GM18507 (cell line): ENCODE measurements around the gene POLR1A.

Experiments used
- DNase-seq: peaks from one replicate; pipeline ENCODE4 v3.0.0; 2011; ENCODE audit warnings: low read depth; ENCODE audit not compliant: insufficient read length; ENCODE audit errors: extremely low spot score
- FAIRE-seq: peaks from 2 replicates; lab custom pipeline; 2011; peaks lifted over from hg19 to GRCh38; lab: Jason Lieb, UNC

The POLR1A gene

DNA sequence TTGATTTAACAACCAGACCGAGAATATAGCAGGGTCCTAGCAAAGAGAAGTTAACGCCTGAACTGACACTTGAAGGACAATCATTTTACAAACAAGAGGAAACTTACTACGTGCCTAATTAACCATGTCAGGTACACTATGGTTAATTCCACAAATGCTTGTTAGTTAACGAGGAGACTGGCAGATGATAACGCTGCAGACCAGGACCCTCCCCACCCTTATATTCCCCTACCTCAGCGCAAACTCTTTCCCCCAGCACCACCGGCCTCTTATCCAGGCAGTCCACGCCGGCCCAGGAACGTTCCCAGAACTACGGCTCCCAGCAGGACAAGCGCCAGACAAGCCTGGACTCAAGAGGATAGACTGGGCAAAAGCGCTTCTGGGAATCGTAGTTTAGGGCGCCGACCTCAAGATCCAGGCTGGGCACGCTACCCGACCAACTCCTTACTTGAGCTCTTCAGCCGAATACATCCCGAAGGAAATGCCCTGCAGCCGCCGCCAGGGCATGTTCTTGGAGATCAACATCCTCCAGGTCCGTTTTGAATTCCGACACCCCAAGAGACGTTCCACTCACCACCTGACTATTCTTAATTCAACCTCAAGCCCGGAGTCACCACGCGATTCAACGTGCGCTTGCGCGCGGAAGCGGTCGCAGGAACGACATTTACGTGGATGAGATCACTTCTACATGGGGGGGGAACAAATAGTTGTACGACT, at the start of gene POLR1A:
TSS of gene POLR1A (minus strand) at position 635 of the 717 bp plus-strand sequence. CDS start at position 525, 110 bp downstream.
- FAIRE-seq = no peak
- peak; percentile 40 for DNase-seq

DNA sequence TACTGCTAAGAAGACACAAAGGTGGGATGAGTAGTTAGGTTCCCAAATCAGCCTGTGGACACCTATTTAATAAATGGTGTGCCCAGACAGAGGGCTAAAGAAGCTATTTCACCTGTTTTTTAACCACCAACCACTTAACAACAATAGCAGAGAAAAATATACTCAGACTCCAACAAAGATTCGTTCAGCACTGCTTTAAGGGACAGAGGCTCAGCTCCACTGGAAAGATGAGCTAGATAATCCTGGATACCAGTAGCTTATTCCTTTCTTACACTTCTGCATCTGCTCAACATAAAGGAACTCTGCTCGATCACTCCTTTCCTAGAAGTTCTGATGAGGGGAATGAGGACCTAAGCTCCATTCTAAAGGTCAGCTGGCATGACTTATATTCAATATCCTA, 44.8 kb upstream of the POLR1A start:
- FAIRE-seq = no peak
- DNase-seq = no peak

DNA sequence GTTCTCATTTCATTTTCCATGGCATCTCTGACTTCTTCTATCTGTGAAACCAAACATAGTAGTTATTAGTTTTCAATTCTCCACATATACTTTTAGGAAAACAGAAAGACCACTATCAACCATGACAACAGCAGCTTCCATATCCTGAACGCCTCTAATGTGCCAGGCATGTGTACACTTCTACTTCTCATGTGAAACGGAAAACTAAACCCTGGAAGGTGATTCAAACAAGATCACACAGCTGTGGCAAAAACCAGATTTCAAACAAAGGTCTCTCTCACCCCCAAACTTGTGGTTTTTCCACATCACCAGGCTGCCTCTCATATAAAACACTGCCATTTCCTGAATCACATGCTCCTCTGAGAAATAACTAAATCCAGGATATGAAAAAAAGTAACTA, 42.1 kb upstream of the POLR1A start:
- no peak for DNase-seq
- no peak for FAIRE-seq

DNA sequence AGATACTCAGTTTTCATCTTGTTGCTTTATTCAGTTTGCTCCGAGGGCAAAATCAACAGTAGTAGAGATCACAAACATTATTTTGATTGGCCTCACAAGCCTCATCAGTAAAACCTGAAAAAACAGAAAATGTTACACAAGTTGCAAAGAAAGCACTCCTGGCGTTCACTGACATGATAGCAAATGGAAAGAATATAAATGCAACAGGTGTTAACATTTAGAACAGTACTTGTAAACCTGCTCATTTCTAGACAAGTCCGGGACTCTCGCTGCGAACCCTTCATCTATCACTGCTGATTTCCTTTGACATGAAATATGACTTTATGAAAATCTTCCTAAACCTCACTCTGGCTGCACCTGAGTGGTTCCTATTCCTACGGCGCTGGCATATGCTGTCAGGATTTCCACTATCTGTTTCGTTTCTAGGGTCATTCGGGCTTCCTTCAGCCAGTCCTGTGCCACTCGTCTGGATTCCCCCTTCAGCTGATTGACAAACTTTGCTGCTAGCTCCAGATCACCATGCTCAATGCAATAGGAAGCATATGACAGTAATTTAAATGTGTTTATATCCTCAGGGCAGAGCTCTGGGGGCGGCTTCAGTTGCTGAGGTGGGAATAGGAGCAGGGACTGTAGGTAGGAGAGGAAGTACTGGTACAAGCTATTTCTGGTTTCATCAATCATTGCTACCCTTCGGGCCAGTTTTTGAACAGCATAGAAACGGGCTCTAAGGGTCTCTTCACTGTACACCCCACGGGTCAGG, 38.4 kb upstream of the POLR1A start:
- DNase-seq = no peak
- FAIRE-seq = no peak

DNA sequence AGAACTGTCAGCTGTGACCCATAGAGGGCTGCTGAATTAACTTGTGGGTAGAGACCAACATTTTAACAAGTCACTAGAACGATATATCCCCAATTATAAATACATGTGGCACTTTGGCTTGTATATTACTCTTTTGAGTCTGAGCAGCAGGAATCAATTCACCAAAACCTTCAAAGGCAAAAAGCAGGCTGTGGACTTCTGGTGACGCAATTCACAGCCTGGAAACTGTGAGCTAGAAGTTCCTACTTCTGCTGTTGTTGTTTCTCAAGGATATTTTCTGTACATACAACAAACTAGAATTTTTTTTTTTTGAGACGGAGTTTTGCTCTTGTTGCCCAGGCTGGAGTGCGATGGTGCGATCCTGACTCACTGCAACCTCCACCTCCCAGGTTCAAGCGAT, 37.6 kb upstream of the POLR1A start:
- no peak for DNase-seq
- FAIRE-seq = no peak

DNA sequence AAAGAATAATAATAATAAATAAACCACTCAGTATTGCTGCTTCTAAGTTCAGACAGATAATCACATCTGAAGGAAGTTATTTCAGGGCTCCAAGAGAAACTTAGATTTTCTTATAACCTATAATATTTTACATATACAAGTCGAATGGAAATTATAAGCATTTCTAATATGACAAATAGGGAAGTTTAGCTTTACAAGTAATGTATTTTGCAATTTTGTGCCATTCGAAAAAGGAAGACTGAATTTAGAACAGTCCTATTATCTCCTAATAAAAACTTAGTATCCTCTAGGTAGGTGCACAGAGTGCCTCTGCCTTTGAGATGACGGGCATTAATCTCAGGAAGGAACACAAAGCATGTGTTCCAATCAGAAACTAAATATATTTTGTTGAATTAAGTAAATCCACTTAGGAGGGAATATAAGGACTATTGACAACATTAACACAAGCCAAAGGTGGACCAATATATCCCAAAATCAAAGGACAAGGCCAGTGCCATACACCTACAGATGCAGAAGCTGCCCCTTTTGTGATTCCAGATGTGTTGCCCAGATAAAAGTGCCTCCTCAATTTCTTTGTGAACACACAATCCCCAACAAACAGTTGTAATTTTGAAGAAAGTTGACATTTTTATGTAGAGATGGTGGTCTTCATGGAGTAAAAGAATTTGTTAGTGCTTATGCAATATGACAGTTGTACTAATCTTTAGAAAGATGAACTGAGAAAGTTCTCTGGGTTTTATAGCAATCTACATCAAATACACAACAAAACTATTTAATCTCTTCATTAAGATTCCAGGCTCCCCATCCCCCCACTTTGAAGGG, 37.0 kb upstream of the POLR1A start:
- FAIRE-seq = no peak
- DNase-seq = no peak

DNA sequence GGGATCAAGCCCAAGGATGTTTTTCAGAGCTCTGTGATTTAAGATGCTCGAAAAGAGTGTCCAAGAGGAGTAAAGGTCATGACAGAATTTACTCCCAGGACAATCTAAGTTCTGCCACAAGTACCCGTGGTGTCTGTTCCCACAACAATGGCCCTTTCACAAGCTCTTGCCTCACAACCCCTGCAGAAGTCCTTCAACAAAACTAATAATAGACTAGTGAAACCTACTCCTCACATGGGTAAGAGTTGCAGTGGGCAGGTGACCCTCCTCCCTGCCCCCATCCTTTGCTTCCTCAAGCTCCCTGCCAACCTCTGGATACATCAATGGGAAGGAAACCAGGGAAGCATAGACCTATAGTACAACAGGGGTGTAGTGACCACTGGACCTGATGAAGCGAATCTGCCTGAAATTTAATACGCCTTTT, 35.3 kb upstream of the POLR1A start:
- DNase-seq = no peak
- no peak for FAIRE-seq

DNA sequence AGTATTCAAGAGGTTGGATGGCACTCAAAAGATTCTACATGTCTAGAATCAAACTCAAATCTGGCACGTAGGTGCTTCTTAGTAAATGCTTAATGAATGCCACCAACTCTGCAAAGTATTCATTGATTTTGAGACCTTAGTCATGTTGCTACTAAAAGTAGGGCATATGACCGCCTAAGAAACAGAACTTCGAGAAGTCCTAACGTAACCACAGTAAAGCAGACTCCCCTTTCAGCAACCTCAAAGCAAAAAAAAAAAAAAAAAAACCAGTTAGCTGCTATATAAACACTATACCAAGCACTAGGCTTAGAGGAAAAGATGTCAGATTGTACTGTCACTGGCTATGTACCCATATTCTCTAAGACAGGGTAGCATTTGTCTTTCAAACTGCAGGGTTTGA, 34.3 kb upstream of the POLR1A start:
- DNase-seq (no peak), FAIRE-seq (no peak)

DNA sequence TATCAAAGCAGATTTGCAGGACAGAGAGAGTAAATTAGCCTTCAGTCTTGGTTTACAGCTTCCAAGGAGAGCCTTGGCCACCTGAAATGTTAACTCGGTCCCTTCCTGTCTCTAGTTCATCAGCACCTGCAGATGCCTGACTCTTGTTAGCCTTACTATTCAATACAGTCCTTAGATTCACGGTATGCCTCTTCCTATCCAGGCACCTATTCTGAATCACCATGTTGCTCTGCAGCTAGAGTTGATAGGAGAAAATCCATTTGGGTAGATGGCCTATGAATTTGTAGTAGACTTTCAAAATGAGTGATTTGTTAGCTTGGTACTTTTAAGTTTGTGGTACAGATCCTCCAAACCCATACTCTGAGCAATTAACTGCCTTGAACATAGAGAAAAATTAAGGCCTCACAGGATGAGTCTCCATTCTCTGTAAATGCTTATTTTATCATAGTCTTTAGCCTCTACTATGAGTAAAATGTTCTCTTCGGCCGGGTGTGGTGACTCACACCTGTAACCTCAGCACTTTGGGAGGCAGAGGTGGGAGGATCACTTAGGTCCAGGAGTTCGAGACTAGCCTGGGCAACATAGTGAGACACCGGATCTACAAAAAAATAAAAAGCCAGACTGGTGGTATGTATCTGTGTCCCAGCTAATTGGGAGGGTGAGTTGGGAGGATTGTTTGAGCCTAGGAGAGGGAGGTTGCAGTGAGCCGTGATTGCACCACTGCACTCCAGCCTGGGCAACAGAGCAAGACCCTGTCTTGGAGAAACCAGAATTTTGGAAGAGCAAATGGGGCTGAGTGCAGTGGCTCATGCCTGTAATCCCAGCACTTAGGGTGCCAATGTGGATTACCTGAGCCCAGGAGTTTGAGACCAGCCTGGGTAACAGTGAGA, 33.3 kb upstream of the POLR1A start:
- FAIRE-seq (no peak), DNase-seq (no peak)

DNA sequence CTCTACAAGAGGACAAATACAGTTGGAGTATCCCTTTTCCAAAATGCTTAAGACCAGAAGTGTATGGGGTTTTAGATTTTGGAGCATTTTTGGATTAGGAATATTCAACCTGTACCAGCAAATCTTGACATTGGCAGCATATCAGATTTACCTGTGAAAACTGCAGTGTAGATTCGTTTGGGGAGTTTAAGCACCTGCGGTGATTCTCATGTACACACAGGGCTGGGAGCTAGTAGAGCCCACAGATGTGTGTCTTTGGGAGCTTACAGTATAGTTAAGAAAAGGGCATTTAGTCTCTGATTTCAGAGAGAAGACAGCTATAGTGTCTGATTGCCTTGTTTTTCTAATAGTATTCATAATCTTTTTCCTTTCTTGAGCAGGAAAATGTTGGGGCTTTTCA, 30.5 kb upstream of the POLR1A start:
- no peak for FAIRE-seq

DNA sequence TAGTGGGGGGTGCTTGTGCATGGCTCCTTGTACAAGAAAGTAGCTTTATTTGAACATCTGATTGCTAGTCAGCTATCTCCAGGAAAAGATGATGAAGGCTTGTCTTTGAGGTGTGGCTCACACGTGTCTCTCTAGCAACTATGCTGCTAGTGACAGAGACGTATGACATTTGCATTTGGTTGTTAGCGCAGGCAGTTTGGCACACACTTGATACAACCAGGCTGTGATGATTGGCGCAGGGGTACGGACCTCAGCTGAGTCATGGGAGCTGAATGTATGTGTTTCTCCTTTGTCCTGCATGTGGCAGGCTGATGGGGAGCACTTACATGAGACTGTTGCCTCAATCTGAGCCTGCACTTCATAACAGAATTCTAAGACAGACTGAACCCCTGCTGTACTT, 30.0 kb upstream of the POLR1A start:
- FAIRE-seq = no peak

More for the DNA sequence above, 30.5 kb upstream of the POLR1A start:
- no peak for DNase-seq

DNA sequence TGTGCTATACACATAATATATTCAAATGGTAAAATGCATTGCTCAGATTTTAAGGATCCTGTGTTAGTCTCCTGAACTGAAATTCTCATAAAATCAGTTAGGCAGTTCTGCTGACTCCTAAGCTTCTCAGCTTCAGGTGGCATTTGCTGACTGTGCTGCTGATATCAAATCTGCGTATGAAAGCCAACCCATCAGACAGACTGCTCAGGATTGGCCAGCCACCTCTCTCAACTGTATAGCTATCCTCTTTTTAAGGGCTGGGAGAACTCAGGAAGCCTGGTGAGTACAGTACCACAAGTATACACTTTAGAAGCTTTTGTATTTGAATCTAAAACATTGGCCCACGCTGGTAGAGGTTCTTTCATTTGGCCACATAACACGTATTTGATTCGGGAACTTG, 29.0 kb upstream of the POLR1A start:
- DNase-seq (no peak), FAIRE-seq (no peak)

More for the DNA sequence above, 30.0 kb upstream of the POLR1A start:
- DNase-seq = no peak

DNA sequence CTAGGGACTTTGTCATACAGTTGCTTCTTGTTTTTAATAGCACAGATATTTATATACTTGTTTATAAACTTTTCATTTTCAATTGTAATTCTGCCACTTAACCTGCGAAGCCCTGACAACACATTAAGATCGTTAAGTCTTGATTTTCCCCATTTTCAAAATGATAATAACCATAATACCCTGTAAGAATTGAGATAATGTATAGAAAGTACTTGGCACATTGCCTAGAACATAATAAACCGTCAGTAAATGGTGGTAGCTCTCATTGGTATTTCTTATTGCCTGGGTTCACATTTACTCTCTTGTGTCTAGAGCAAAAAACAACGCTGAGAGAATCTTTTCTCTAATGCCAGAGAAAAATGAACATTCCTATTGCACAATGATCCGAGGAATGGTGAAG, 19.0 kb upstream of the POLR1A start:
- no peak for DNase-seq
- FAIRE-seq = no peak

DNA sequence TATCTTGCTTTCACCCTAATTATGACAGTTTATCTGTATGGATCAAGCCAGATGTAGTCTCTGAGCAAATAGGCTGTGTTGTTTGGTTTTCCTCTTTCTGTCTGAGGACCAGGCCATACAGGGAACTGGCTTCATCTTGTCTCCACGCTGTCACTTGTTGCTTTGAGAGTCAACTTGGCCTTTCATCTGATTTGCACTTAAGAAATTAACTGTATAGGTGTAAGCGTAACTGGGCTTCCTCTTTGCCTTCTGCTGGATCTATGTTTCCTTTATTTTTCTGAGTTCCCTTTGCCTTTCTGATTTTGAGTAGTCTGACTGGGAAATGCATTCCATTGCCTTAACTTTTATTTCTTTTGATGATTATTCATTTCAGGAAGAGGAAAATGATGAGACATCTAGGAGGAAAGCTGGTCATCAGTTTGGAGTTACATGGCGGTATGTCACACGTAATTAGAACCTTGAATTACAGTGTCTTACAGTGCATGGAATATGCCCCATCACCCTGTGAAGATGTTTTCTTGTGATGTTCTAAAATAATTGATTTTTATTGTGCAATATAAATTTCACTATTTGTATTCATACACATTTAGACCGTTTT, 17.7 kb upstream of the POLR1A start:
- no peak for DNase-seq
- no peak for FAIRE-seq

DNA sequence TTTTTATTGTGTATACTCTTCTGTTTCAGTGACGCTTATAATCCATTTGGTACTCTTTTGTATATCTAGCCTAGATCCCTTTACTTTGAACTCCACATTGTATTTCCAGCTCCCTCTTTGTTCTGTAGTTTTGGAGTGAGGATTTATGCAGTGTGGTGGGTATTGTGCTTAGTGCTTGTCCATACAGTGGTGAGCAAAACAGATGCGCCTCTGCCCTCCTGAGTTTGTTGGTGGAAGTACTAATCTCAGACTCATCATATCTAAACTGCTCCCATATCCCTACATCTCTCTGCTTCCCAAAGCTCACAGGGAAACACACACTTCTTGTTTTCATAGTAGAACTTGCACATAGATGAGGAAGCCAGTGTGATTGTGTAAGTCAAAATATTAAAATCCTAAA, 12.4 kb upstream of the POLR1A start:
- no peak for FAIRE-seq
- DNase-seq = no peak

DNA sequence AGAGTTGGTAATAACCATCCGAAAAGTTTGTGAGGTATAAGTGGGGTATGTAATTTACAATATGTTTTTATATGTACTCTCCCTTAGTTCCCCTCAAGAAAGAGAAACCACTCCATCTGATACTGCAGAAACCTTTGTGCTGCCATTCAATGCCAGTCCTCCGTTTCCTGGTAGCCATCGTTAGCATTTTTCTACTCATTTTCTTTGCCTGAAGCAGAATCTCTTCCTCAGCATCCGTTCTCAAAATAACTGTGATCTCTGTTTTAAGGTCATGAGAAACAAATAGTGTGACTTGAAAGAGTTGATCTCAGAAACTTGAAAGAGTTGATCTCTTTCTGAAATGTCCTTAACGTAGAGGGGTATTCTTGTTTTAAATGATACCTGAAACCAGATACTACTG, 1.3 kb upstream of the POLR1A start:
- peak; percentile 41 for FAIRE-seq
- DNase-seq = no peak

DNA sequence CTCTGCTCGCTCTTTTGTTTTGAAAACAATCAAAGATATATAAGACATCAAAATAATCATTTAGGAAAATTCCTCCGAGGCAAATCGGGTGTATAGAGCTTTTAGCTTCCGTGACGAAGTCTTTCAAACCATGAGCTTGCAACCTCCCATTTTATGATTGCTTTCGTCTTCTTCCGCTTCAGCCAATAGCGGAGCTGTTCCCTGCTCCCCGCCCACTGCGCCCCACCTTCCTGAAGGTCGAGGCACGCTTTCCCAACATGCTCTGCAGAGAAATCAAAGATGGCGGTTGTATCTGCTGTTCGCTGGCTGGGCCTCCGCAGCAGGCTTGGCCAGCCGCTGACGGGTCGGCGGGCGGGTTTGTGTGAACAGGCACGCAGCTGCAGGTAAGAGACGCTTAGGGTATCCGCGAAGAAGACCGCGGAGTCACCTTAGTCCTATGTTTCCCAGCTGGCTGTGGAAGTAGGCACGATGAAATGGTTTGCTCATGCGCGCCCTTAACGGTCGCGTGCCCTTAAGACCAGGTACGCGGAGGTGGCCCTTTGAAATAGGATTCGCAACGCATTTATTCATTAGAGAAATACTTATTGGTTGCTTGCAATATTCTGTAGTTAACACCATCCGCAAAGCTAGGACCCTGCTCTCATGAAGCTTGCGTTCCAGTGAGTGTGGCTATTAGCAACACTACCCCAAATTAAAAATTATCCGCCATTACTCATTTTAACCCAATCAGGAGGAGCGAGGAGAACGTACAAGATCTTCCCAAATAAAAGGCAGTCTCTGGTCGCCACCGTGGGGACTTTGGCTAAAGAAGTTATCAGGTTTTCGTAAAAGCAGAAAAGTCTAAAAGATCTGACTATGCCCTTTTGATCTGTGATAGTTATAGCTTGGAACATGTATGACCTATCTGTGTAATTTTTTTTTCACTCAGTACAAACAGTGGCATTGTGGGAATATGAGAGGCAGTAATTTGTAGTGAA, 571 bp upstream of the POLR1A start, which contains the start of gene PTCD3:
TSS of gene PTCD3 (plus strand) at position 267 of the 977 bp plus-strand sequence. CDS start at position 280, 13 bp downstream.
- DNase-seq (peak; percentile 75), FAIRE-seq (peak; percentile 96)

DNA sequence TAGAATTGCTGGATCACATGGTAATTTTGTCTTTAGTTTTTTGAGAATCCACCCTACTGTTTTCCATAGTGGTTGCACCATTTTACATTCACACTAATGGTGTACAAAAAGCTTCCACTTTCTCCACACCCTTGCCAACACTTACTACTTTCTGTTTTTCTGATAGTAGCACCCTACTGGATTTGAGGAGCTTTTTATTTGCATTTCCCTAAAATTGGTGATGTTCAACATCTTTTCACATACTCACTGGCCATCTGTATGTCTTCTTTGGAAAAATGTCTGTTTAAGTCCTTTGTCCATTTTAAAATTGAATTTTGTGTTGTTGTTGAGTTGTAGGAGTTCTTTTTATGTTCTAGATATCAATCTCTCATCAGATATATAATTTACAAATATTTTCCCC, 3.5 kb downstream of the POLR1A start:
- no peak for FAIRE-seq

More for the DNA sequence above, 3.5 kb downstream of the POLR1A start:
- no peak for DNase-seq
